ENCODE data around the gene NTRK1.

The NTRK1 gene

GRCh38 chr1:156836892-156837291 lies 23.8 kb upstream of the NTRK1 start:
- FAIRE-seq (no peak), DNase-seq (ENCODE audit: insufficient read length, low spot score) (no peak)

- DNase-seq (ENCODE audit: insufficient read length, low spot score) (peak; percentile 57), FAIRE-seq (no peak)
Observed at GRCh38 chr1:156838972-156839371, 21.7 kb upstream of the NTRK1 start.

- no peak for FAIRE-seq
- no peak for DNase-seq (ENCODE audit: insufficient read length, low spot score)
Observed at GRCh38 chr1:156839426-156840109, 21.1 kb upstream of the NTRK1 start.

GRCh38 chr1:156840186-156840897 lies 20.3 kb upstream of the NTRK1 start:
- no peak for DNase-seq (ENCODE audit: insufficient read length, low spot score)
- FAIRE-seq: no peak

- FAIRE-seq: no peak
Observed at GRCh38 chr1:156840898-156841279, 19.8 kb upstream of the NTRK1 start.

GRCh38 chr1:156841295-156841855 lies 19.3 kb upstream of the NTRK1 start:
- no peak for DNase-seq (ENCODE audit: insufficient read length, low spot score)
- FAIRE-seq: no peak

More at GRCh38 chr1:156840898-156841279, 19.8 kb upstream of the NTRK1 start:
- no peak for DNase-seq (ENCODE audit: insufficient read length, low spot score)

- no peak for DNase-seq (ENCODE audit: insufficient read length, low spot score)
- FAIRE-seq: no peak
Observed at GRCh38 chr1:156842618-156843300, 17.9 kb upstream of the NTRK1 start.

GRCh38 chr1:156844102-156844501 lies 16.6 kb upstream of the NTRK1 start:
- no peak for FAIRE-seq

GRCh38 chr1:156844638-156845037 lies 16.0 kb upstream of the NTRK1 start:
- DNase-seq (ENCODE audit: insufficient read length, low spot score): no peak
- no peak for FAIRE-seq

More at GRCh38 chr1:156844102-156844501, 16.6 kb upstream of the NTRK1 start:
- no peak for DNase-seq (ENCODE audit: insufficient read length, low spot score)

- DNase-seq (ENCODE audit: insufficient read length, low spot score): no peak
- no peak for FAIRE-seq
Observed at GRCh38 chr1:156845055-156845952, 15.4 kb upstream of the NTRK1 start.

- no peak for FAIRE-seq
- no peak for DNase-seq (ENCODE audit: insufficient read length, low spot score)
Observed at GRCh38 chr1:156845953-156846545, 14.6 kb upstream of the NTRK1 start.

- no peak for FAIRE-seq
- DNase-seq (ENCODE audit: insufficient read length, low spot score): no peak
Observed at GRCh38 chr1:156846643-156847042, 14.0 kb upstream of the NTRK1 start.

GRCh38 chr1:156847591-156848460 lies 12.8 kb upstream of the NTRK1 start:
- DNase-seq (ENCODE audit: insufficient read length, low spot score): no peak
- no peak for FAIRE-seq

GRCh38 chr1:156848461-156849150 lies 12.1 kb upstream of the NTRK1 start:
- DNase-seq (ENCODE audit: insufficient read length, low spot score) (no peak), FAIRE-seq (no peak)

GRCh38 chr1:156849151-156849496 lies 11.5 kb upstream of the NTRK1 start:
- DNase-seq (ENCODE audit: insufficient read length, low spot score): no peak
- no peak for FAIRE-seq

- no peak for DNase-seq (ENCODE audit: insufficient read length, low spot score)
- FAIRE-seq: no peak
Observed at GRCh38 chr1:156851779-156852417, 8.8 kb upstream of the NTRK1 start.

- DNase-seq (ENCODE audit: insufficient read length, low spot score) (no peak), FAIRE-seq (no peak)
Observed at GRCh38 chr1:156852418-156852874, 8.2 kb upstream of the NTRK1 start.

- FAIRE-seq (no peak), DNase-seq (ENCODE audit: insufficient read length, low spot score) (no peak)
Observed at GRCh38 chr1:156853761-156854160, 6.9 kb upstream of the NTRK1 start.

All from GM19239 (cell line).